Dendritic cell treated with granulocyte-macrophage colony-stimulating factor and Interleukin-4, amounts not matched to agents 40 ng/mL and 50 ng/mL, for 4 days (primary cell): ENCODE results near the gene ST6GALNAC6.
"Not testable (repeated sequence)": the region's sequence is repeated elsewhere in the genome, so short reads cannot be mapped to it uniquely, and the experiment has no call there.

Experiments
- H3K27ac Mint-ChIP-seq: one replicate; pipeline ENCODE4 v1.8.0; 2022; ENCODE audit warnings: mild to moderate bottlenecking, mixed read lengths
- H3K27me3 Mint-ChIP-seq: one replicate; pipeline ENCODE4 v1.8.0; 2022; ENCODE audit warnings: mild to moderate bottlenecking, mixed read lengths
- H3K36me3 Mint-ChIP-seq: one replicate; pipeline ENCODE4 v1.8.0; 2022; ENCODE audit warnings: low read depth, mixed read lengths
- H3K4me1 Mint-ChIP-seq: one replicate; pipeline ENCODE4 v1.8.0; 2022; ENCODE audit warnings: low read depth, mixed read lengths
- H3K4me3 Mint-ChIP-seq: one replicate; pipeline ENCODE4 v1.8.0; 2022; ENCODE audit warnings: mild to moderate bottlenecking, moderate library complexity, mixed read lengths
- H3K9me3 Mint-ChIP-seq: one replicate; pipeline ENCODE4 v1.8.0; 2022; ENCODE audit warnings: mixed read lengths
- intact Hi-C: fragments of 100-400 bp; cut with micrococcal nuclease; formaldehyde crosslinking; loops from one replicate; pipeline ENCODE4 v1.15.0; 2022

ST6GALNAC6 gene

GRCh38 chr9:127836561-127836960, 62.8 kb downstream of the ST6GALNAC6 start:
- H3K27me3 Mint-ChIP-seq, H3K9me3 Mint-ChIP-seq, intact Hi-C loops: not testable (repeated sequence)
- peaks cover 71% of the 10 kb centered on the region for H3K4me1 Mint-ChIP-seq
- peaks cover 38% of the 10 kb centered on the region for H3K36me3 Mint-ChIP-seq
- H3K4me3 Mint-ChIP-seq = peak overlapping the region; percentile 56
- peak overlapping the region; percentile 97 for H3K27ac Mint-ChIP-seq

- Mint-ChIP-seq H3K4me1 (peaks cover 66% of the 10 kb centered on the region), H3K9me3 (no peaks in the 10 kb centered on the region), H3K36me3 (peaks cover 35% of the 10 kb centered on the region), H3K27me3 (no peaks in the 10 kb centered on the region), H3K4me3 (peak overlapping the region; percentile 56), H3K27ac (peak overlapping the region; percentile 97)
- intact Hi-C loops = no loop called here
Measured at GRCh38 chr9:127835991-127836516, 63.3 kb downstream of the ST6GALNAC6 start.
